Stomach (tissue), 9 donors: ENCODE data around the gene ASIC4. TPM values are rescaled to one million over a fixed set of nuclear protein-coding genes. Genes with fewer than 3 reads are reported as not detected.

Experiments
- DNase-seq, 2 donors: peaks; one replicate each; pipeline versions ENCODE4 v3.0.0 to v3.0.0-alpha.2; 2013 to 2019
- H3K27ac ChIP-seq, 5 donors: fragments of 200-600 bp in 4 of 5; sonication (generic) in 4 of 5; one replicate each; pipeline ENCODE4 v1.5.1; 2013 to 2019; ENCODE audit warnings: mild to moderate bottlenecking in 1 of 5, moderate library complexity in 1 of 5
- H3K27me3 ChIP-seq, 3 donors: fragments of 200-600 bp; sonication (generic); one replicate each; pipeline ENCODE4 v1.5.1; 2017 to 2019; ENCODE audit warnings: mixed run types in 1 of 3
- H3K36me3 ChIP-seq, 4 donors: fragments of 200-600 bp; sonication (generic); 1 replicate in 3 of 4; 2 replicates in 1 of 4; pipeline ENCODE4 v1.5.1; 2016 to 2019
- H3K4me1 ChIP-seq, 4 donors: fragments of 200-600 bp; sonication (generic); one replicate each; pipeline ENCODE4 v1.5.1; 2016 to 2019
- H3K4me3 ChIP-seq, 4 donors: fragments of 200-600 bp; sonication (generic) in 3 of 4; one replicate each; pipeline ENCODE4 v1.5.1; 2016 to 2019; ENCODE audit warnings: mild to moderate bottlenecking in 1 of 4
- H3K9me3 ChIP-seq, 4 donors: fragments of 200-600 bp; sonication (generic); one replicate each; pipeline ENCODE4 v1.5.1; 2016 to 2019
- CTCF ChIP-seq, 7 experiments: fragments of 450-650 bp in 4 of 7; fragments of 200-600 bp in 3 of 7; sonication (generic) in 3 of 7; IDR thresholded peaks; one replicate each; pipeline ENCODE4 v1.5.1; 2016 to 2019; ENCODE audit warnings: antibody characterized with exemption in 7 of 7, control low read depth in 2 of 7, mild to moderate bottlenecking in 1 of 7
- EP300 ChIP-seq: sonication (generic); formaldehyde crosslinking; IDR thresholded peaks from one replicate; pipeline ENCODE4 v1.6.1; 2017; ENCODE audit warnings: antibody characterized with exemption
- POLR2A ChIP-seq, 4 donors: fragments of 450-650 bp; IDR thresholded peaks; one replicate each; pipeline ENCODE4 v1.6.1; 2016; ENCODE audit warnings: antibody characterized with exemption in 4 of 4, control low read depth in 2 of 4, mild to moderate bottlenecking in 1 of 4, moderate library complexity in 1 of 4
- POLR2AphosphoS5 ChIP-seq, 3 donors: sonication (generic); formaldehyde crosslinking; IDR thresholded peaks; one replicate each; pipeline ENCODE4 v1.6.1; 2016; ENCODE audit warnings: antibody characterized with exemption in 3 of 3
- WGBS, 5 donors: extraction: QIAGEN DNeasy Blood & Tissue Kit in 3 of 5; methylation state at CpG; one replicate each; pipeline versions ENCODE4 v1.1.5 to v1.1.7; 2013 to 2018; 5-methylcytosine and 5-hydroxymethylcytosine counted together
- intact Hi-C: fragments of 100-400 bp; cut with DNase I; formaldehyde crosslinking; loops from one replicate; pipeline ENCODE4 v1.15.1; 2023; ENCODE audit warnings: low total_unique reads
- polyA plus RNA-seq, 3 donors: library from polyadenylated mRNA; stranded (reverse); fragments of 200-250 nt; gene quantifications; one replicate each; pipeline ENCODE4 v1.2.3, GENCODE V29; 2013
- total RNA-seq, 5 donors: library from RNA; depleted of rRNA; stranded (reverse); fragments of >200 nt; gene quantifications; one replicate each; pipeline versions ENCODE4 v1.1.0 to v1.2.3, GENCODE V29; 2014 to 2016
- donor health status: healthy with polysubstance abuse.
- donor health status: Bipolar disorder and iron deficiency.
- donor health status: healthy.

ASIC4 gene
- total and polyA plus RNA-seq, 8 donors: 2.0 to 11.0 TPM; not detected in 6

GRCh38 chr2:219566640-219567039, 52.4 kb downstream of the ASIC4 start:
- intact Hi-C loops: no loop called here
- TF ChIP-seq POLR2AphosphoS5 (IDR thresholded peaks at IDR 0.05) (no peak), CTCF (IDR thresholded peaks at IDR 0.05) (no peak), EP300 (no peak), POLR2A (IDR thresholded peaks at IDR 0.05) (no peak)
- H3K36me3 ChIP-seq: peaks cover 0 to 63% (median 31%) of the 10 kb centered on the region in 4 donors
- no peak overlapping the region for H3K4me3 ChIP-seq
- no peak for DNase-seq
- no peaks in the 10 kb centered on the region for H3K9me3 ChIP-seq
- peaks cover 3 to 17% (median 15%) of the 10 kb centered on the region in 4 donors for H3K4me1 ChIP-seq
- H3K27me3 ChIP-seq: peaks cover 0 to 21% (median 11%) of the 10 kb centered on the region in 3 donors
- 85 to 95% (median 90%) methylated on average over 7 to 11 of the region's 11 CpGs for WGBS, 5 donors
- H3K27ac ChIP-seq: no peak overlapping the region

- intact Hi-C loops: no loop called here
Measured at GRCh38 chr2:219567131-219567530, 52.8 kb downstream of the ASIC4 start.

GRCh38 chr2:219567791-219568361, 53.6 kb downstream of the ASIC4 start:
- peaks cover 0 to 52% (median 28%) of the 10 kb centered on the region in 4 donors for H3K36me3 ChIP-seq
- no peaks in the 10 kb centered on the region for H3K9me3 ChIP-seq
- peaks cover 8 to 23% (median 22%) of the 10 kb centered on the region in 4 donors for H3K4me1 ChIP-seq
- intact Hi-C loops: no loop called here
- no peak overlapping the region for H3K27ac ChIP-seq
- DNase-seq: no peak
- 89 to 94% (median 91%) methylated on average over 33 to 35 of the region's 35 CpGs for WGBS, 5 donors
- TF ChIP-seq CTCF (IDR thresholded peaks at IDR 0.05): no peak
- no peak for TF ChIP-seq POLR2A (IDR thresholded peaks at IDR 0.05)
- no peak for TF ChIP-seq EP300
- no peak for TF ChIP-seq POLR2AphosphoS5 (IDR thresholded peaks at IDR 0.05)
- peaks cover 0 to 31% (median 15%) of the 10 kb centered on the region in 3 donors for H3K27me3 ChIP-seq
- H3K4me3 ChIP-seq: no peak overlapping the region

More at GRCh38 chr2:219567131-219567530, 52.8 kb downstream of the ASIC4 start:
- Histone ChIP-seq H3K9me3 (no peaks in the 10 kb centered on the region), H3K4me3 (no peak overlapping the region), H3K27me3 (peaks cover 0 to 25% (median 13%) of the 10 kb centered on the region in 3 donors), H3K36me3 (peaks cover 0 to 58% (median 31%) of the 10 kb centered on the region in 4 donors), H3K27ac (no peak overlapping the region), H3K4me1 (peaks cover 8 to 22% (median 20%) of the 10 kb centered on the region in 4 donors)
- WGBS, 5 donors: 73 to 96% (median 93%) methylated on average over 7 to 18 of the region's 18 CpGs
- TF ChIP-seq POLR2A (IDR thresholded peaks at IDR 0.05) (no peak), CTCF (IDR thresholded peaks at IDR 0.05) (no peak), POLR2AphosphoS5 (IDR thresholded peaks at IDR 0.05) (no peak), EP300 (no peak)
- DNase-seq: no peak

- no peaks in the 10 kb centered on the region for H3K9me3 ChIP-seq
- TF ChIP-seq CTCF (IDR thresholded peaks at IDR 0.05) (no peak), POLR2A (IDR thresholded peaks at IDR 0.05) (no peak), EP300 (no peak), POLR2AphosphoS5 (IDR thresholded peaks at IDR 0.05) (no peak)
- no peak overlapping the region for H3K4me3 ChIP-seq
- intact Hi-C loops: no loop called here
- H3K4me1 ChIP-seq: peaks cover 8 to 23% (median 22%) of the 10 kb centered on the region in 4 donors
- peaks cover 0 to 31% (median 15%) of the 10 kb centered on the region in 3 donors for H3K27me3 ChIP-seq
- no peak overlapping the region for H3K27ac ChIP-seq
- H3K36me3 ChIP-seq: peaks cover 0 to 40% (median 22%) of the 10 kb centered on the region in 4 donors
- DNase-seq: no peak
- 91 to 97% (median 95%) methylated on average over 6 of the region's 6 CpGs for WGBS, 5 donors
Measured at GRCh38 chr2:219569041-219569440, 54.8 kb downstream of the ASIC4 start.
